Ovary (tissue), 3 donors: Measurements from ENCODE around the gene ENTPD8.
"Not testable (repeated sequence)": the region's sequence is repeated elsewhere in the genome, so short reads cannot be mapped to it uniquely, and the experiment has no call there.

ENCODE experiments used
- CTCF ChIP-seq, 3 donors: fragments of 450-650 bp in 2 of 3; fragments of 200-600 bp in 1 of 3; IDR thresholded peaks; one replicate each; pipeline versions ENCODE4 v1.5.1 to v1.8.0; 2016 to 2022; ENCODE audit warnings: antibody characterized with exemption in 3 of 3, mild to moderate bottlenecking in 1 of 3
- EP300 ChIP-seq: sonication (generic); formaldehyde crosslinking; IDR thresholded peaks from one replicate; pipeline ENCODE4 v1.6.1; 2017; ENCODE audit warnings: antibody characterized with exemption
- donor health status: DM: no; HTN: no; CAD: no.

- not testable (repeated sequence) for TF ChIP-seq CTCF (IDR thresholded peaks at IDR 0.05); EP300
Measured at GRCh38 chr9:137410236-137410890, 30.8 kb downstream of the ENTPD8 start.
